Activated CD8-positive, alpha-beta memory T cell treated with anti-CD3 and anti-CD28 coated beads, Interleukin-2, amount 50 U/mL, for 24 hours (primary cell): ENCODE data around the gene C16orf87.

Source experiments
- DNase-seq: peaks from one replicate; pipeline ENCODE4 v3.0.0-alpha.2; 2020; ENCODE audit errors: extremely low read depth

C16orf87 gene

DNA sequence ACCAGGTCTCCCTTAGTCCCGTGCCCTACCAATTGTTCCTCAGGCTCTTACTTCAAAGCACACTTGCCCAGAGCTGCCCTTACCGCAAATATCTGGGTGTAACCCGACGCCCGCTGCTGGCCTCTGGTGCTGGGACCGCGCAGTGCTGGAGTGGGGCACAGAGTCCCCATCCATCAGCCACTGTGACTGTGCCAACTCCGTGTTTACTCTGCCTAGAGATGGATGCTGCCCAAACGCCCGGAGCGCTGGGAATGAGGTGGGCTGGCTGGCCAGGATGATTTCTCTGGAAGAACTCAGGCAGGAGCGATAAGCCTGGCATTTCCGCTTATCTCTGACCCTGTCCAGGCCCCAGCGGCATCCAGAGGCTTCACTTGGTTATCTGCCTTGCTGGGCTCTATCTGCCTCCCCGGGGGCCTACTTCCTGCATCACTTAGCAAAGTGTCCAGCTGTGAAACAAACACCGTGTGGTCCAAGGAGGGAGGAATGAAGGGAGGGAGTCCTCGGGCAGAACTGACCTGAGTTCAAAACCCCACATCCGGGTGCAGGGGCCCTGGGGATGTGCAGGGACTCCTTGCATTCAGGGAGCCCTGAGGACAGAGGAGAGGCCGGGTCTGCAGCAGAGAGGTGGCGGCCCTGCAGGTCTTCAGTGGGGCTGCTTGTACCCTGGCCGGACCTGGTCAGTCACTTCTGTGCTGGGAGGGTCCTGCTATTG lies 73.5 kb downstream of the C16orf87 start:
- DNase-seq: no peak

- DNase-seq: no peak
Observed at GRCh38 chr16:46756772-46757171, 74.2 kb downstream of the C16orf87 start.

GRCh38 chr16:46753015-46753414 lies 78.0 kb downstream of the C16orf87 start:
- DNase-seq: no peak

DNA sequence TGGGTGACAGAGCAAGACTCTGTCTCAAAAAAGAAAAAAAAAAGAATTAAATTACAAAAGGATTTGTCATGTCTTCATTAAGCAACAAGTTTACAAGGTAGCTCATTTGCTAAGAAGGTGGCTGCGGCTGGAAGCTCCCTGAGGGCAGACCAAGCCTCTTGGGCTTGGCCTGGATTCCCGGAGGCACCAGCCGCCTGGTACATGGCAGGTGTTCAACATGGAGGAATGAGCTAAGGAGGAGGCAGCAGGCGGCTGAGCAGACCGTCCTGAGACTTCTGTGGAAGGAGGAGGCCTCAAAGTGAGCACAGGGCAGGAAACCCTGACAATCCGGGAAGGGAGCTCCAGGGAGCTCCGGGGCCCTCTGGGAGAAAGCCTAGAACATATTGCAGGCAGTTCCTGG lies 79.6 kb downstream of the C16orf87 start:
- DNase-seq: no peak

DNA sequence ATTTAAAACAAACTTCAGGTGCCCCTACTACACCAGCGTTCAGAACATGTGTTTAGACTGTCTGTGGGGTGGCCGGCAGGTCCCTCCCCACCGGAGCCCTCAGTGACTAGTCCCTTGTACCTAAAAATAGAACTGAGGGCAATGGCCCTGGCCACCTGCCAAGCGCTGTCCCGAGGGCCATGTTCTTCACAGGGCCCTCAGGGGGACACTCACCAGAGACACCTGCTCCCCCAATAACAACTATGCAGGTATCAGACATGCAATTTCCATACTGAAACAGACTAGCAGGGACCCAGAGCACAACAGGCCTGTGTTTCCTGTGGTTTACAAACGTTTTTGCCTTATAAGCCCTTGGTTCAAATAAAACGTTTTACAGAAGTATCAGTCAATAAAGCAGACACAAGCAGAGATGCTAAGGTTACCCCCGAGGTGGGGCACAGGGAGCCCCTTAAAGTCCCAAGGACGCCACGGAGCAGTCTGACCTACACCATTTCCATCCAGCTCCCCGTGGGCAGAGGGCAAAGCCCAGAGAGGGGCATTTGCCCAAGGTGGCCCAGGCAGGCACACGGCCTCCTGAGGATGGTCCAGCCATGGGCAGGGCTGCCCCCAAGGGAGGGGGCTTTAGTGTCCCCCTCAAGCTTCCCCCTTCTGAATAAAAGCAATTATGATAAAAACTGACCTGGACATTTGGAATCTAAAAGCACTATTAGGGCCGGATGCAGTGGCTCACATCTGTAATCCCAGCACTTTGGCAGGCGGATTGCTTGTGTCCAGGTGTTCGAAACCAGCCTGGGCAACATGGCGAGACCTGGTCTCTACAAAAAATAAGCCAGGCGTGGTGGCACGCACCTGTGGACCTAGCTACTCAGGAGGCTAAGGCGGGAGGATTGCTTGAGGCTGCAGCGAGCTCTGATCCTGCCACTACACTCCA lies 81.9 kb downstream of the C16orf87 start:
- no peak for DNase-seq

GRCh38 chr16:46747777-46748651 lies 83.0 kb downstream of the C16orf87 start, which contains the start of gene MYLK3:
Gene MYLK3, minus strand, starts transcription at chr16:46748344. Its CDS starts 151 bp downstream, at chr16:46748193.
- DNase-seq: no peak

DNA sequence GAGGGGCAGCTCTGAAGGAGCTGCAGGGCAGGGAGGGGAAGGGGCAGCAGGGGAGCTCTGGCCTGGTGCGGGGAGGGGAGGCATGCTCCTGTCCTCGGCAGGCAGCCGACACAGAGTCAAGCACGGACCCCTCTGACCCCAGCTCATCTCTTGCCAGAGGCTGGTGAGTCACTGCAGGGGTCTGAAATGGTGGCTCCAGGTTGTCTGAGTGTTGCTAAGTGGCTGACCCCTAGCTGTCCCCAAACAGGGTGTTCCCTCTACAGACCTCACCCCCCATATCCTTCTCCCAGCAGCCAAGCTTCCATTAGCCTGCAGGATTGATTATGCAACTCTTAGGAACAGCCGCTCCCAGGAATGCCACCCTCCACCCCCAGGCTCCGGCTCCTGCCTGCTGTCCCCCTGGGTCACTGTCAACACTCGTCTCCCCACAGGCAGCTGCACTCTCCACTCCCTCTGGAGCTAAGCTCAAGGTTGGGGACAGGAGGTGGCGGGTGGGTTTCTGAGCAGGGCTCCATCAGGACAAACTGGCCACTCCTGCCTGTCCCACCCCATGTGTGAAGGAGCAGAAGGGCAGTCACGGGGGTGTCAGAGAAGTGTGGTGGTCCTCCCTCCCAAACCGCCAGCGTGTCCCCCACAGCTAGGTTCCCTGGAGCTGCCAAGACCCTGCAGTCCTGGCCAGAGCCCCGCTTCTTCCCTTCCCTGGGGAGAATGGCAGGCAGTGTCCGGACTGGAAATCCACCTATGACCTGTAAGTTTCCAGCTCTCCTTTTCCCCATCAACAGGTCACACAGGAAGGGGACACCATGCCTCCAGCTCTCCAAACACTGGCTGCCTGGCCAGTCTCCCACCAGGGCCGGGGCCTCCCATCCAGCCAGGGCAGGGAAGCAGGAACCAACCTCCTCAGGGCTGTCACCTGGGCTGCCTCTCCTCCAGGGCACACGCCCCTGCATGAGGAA lies 83.9 kb downstream of the C16orf87 start:
- no peak for DNase-seq
